GM15510 (cell line): Measurements from ENCODE around the gene ZEB1.

Source experiments
- POLR2A ChIP-seq: IDR thresholded peaks from 3 replicates; pipeline ENCODE4 v1.6.1; 2011; ENCODE audit warnings: borderline replicate concordance; ENCODE audit not compliant: insufficient read length; ENCODE audit errors: extremely low read depth

Gene ZEB1

DNA sequence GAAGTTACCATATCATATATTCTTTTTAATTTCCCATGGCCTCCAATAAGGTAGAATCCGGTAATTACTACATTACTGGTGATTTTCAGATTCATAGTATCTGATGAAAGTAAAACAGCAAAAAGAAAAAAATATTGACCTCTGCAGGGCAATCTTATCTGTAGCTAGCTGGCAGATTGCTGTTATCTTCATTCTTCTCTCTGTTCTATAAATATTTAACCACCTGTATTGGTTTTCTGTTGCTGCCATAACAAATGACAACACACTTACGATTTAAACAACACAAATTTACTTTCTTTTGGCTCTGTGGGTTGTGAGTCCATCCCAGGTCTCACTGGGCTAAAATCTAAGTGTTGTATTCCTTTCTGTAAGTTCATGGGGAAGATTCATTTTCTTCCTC is 164.5 kb downstream of the ZEB1 start:
- TF ChIP-seq POLR2A, result no peak

DNA sequence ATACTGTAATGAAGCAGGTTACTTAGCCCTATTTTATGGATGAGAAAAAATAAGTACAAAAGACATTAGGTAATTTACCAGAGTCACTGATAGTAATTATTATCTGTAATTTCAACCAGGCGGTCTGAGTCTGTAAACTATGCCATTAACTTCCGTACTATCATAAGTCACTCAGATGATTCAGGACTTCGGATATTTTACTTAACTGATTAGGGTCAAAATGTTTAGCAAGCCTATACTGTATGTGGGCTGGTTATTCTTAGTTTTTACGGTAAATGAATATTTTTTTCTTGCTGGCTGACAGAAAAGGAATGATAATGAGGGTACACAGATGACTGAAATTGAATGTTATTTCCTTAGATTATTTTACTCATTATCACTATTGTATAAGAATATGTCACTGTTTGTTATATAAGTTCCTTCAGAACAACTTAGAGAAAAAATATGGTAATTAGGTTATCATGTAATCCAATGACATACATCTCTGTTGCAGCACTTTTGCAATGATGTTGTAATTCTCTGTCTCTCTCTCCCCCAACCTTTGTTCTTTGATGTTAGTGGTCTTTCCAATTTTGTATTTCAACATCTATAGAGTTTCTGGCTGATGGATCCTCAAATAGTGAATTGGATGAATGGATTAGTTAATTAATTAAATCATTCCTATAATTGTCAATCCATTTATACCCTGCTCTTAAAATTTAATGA is 165.6 kb downstream of the ZEB1 start:
- TF ChIP-seq POLR2A, result no peak

DNA sequence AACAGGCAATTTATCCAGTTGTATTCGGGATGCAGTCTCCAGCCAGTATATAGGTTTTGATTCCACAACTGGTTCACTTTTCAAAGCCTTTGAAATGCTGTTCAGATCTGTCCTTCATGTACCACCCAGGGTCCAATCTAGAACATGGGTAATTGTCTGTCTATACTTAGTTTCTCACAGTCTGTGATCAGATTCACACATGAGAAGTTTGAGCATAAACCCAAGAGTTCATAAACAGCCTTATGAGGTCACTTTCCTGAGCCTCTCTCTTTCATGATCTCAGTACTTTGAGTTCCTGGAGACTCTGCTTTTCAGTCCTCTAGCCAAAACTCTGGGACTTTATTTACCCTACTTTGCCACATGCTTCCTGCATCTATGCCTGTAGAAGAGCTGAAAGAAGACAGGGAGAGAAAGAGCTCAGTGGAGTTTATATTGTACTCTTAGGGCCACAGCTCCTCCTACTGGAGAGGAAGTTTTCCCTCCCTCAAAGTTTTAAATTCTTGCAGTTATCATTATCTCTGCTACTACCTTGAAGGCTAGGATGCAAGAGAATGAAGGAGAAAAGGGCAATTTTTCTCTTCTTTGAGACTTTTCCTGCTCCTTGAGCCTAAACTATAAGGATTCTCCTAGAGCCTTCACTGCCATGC is 172.0 kb downstream of the ZEB1 start:
- no peak for TF ChIP-seq POLR2A

DNA sequence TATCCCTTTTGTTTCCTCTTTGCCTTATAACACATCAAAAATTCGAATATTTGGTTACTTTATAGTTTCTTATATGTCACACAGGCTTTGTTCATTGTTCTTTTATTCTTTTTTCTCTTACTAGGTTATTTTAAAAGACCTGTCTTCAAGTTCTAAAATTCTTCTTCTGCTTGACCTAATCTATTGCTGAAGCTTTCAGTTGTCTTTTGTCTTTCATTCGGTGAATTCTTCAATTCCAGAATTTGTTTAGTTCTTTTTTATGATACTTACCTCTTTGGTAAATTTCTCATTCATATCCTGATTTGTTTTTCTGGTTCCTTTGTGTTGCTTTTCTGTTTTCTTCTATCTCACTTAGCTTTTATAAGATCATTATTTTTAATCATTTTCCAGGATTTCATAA is 188.4 kb downstream of the ZEB1 start:
- no peak for TF ChIP-seq POLR2A

DNA sequence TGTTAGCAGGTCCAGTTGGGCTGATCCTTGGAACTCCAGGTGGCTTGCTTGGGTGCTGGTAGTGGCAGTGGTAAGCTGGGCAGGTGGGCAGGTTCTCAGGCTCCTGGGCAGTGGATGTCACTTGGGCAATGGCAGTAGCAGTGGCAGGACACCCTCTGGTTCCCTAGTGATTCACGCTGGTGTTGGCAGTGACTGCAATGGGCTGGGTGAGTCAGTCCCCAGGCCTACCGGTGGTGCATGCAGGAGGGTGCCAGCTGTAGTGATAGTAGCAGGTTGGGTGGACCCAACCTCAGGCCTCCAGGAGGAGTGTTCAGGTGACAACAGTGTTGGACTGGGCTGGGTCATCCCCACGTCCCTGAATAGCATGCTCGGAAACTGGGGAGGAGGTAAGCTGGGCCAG is 189.2 kb downstream of the ZEB1 start:
- no peak for TF ChIP-seq POLR2A

DNA sequence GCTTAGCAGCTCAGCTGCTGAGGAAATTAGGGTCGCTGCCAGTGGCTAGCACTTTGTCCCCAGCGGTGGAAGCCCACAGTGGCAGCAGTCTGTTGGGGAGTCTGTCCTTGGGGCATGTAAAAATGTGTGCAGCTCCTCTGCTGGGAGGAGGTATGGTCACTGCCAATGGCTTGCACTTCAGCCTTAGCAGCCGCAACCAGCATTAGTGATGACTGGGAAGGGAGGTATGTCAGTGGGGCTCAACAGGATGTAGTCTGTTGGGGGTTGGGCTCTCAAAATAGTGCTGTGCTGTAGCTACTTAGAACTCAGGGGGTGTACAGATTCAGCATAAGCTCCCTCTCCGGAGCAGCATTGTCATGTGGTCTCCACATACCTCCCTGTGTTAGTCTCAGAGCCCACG is 189.9 kb downstream of the ZEB1 start:
- no peak for TF ChIP-seq POLR2A

DNA sequence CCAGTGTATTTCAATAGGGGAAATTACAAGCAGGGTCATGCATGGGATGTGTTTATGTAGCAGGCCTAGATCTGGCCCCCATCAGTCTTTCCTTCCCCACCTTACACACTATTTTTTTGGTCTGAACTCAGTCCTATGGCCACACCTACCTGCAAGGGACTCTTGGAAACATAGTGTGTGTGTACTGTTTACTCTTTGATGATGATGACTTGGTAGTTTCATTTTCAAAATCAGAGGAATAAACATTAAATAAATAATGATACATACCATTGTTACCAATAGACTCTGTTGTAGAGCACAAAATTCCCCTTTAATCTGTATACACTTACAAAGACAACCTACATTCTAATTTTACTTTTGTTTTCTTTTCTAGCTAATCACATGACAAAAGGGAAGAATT is 191.0 kb downstream of the ZEB1 start:
- no peak for TF ChIP-seq POLR2A

DNA sequence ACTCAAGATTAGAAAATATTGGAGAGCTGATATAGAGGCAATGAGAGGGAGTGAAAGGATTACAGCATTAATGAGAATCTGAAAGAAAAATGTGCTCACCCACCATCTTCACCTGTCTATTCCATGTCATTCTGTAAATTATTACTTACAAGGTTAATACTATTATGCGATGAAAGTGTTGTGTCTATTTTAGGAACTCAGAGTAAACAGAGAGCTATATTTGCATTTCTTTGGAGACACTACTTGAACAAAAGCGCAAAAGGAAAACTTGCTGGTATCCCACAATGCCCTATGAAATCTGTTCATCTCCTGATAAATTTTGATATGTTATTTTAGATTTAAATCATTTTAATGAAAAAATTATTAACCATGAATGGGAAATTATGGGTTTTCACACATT is 196.1 kb downstream of the ZEB1 start:
- TF ChIP-seq POLR2A, result no peak

DNA sequence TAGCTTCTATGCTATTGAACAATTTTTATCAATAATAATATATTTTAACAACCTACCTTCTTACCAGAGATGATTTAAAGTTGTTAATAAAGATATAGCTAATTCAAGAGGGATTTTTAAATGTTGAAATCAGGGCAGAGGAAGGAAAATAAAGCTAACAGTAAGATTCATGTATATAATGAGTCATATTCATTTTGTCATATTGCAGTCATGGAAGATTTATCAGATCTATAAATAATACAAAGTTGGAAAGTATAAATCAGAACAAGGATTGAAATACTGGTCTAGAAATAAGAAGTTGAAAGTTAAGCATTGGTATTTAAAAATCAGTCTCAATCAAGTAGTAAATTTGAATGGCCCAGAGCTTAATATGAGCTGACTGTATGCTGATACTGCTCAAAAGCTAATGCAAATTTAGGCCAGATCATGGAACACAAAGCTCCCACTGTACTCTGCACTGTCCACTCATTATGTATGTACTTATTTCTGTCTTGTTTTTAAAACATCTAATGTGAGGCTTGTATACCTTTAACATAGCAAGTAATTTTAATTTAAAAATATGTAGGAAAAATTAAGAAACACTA is 196.9 kb downstream of the ZEB1 start:
- no peak for TF ChIP-seq POLR2A

DNA sequence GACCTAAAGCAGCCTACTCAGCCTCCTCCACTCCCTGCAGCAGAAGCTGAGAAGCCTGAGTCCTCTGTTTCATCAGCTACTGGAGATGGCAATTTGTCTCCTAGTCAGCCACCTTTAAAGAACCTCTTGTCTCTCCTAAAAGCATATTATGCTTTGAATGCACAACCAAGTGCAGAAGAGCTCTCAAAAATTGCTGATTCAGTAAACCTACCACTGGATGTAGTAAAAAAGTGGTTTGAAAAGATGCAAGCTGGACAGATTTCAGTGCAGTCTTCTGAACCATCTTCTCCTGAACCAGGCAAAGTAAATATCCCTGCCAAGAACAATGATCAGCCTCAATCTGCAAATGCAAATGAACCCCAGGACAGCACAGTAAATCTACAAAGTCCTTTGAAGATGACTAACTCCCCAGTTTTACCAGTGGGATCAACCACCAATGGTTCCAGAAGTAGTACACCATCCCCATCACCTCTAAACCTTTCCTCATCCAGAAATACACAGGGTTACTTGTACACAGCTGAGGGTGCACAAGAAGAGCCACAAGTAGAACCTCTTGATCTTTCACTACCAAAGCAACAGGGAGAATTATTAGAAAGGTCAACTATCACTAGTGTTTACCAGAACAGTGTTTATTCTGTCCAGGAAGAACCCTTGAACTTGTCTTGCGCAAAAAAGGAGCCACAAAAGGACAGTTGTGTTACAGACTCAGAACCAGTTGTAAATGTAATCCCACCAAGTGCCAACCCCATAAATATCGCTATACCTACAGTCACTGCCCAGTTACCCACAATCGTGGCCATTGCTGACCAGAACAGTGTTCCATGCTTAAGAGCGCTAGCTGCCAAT is 202.2 kb downstream of the ZEB1 start:
- TF ChIP-seq POLR2A, result no peak

DNA sequence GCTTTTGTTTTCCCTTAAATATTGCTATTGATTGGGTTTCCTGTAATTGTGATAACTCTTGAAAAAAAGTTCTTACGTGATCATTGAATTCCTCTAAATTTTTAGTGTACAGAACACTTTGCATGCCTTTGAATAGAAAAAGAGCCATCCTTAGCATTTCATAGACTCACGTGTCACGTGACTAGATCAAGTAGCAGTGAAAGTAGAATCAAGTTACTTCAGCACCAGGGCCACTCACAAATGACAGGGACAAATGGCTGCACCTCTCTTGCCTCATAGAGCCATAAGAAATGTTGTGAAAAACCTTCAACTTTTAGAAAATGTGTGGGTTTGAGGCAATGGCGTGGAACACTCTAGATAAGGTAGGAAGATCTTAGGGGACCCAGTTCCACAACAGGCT is 203.8 kb downstream of the ZEB1 start:
- TF ChIP-seq POLR2A, result no peak

DNA sequence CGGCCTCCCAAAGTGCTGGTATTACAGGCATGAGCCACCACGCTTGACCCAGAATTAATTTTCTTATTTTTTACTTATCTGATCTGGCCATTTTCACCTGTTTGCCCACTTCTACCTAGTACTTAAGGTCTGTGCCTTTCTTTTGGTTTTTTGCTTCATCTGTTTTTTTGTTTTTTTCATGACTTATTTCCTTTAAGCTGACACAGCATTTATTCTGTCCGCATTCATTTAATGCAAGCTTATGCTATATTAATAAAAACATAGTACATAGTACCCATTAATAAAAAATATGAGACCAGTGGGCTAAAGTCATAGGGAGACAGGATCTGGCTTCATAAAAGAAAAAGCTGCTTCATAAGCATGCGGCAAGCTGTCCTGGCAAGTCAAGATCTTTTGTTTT is 205.4 kb downstream of the ZEB1 start:
- no peak for TF ChIP-seq POLR2A

DNA sequence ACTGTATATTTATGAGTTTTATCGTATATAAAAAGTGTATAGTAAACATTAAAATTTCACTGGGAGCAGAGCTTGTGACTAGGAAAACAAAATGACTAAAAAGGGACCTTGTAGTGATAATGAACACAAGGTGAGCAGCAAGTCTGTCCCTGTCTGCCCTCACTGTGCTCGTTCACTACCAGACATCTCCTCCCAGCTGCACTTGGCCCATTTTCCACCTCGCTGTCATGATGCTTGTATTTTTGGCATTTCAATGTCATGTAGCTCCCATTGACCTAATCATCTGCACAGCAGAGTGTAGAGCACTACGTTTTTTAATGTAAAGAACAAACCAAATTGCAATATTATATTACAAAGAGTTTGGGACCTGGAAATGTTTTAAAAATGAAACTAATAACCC is 207.2 kb downstream of the ZEB1 start:
- no peak for TF ChIP-seq POLR2A

DNA sequence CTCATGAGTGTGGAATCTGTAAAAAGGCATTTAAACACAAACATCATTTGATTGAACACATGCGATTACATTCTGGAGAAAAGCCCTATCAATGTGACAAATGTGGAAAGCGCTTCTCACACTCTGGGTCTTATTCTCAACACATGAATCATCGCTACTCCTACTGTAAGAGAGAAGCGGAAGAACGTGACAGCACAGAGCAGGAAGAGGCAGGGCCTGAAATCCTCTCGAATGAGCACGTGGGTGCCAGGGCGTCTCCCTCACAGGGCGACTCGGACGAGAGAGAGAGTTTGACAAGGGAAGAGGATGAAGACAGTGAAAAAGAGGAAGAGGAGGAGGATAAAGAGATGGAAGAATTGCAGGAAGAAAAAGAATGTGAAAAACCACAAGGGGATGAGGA is 207.7 kb downstream of the ZEB1 start:
- no peak for TF ChIP-seq POLR2A

DNA sequence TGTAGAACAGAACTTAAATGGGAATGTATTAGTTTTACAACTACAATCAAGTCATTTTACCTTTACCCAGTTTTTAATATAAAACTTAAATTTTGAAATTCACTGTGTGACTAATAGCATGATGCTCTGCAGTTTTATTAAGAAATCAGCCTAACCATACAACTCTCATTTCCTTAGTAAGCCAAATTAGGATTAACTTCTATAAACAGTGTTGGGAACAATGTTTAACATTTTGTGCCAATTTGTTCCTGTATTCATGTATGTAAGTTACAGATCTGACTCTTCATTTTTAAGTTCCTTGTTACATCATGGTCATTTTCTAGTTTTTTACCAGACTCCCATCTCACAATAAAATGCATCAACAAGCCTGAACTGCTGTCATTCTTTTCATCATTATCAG is 209.8 kb downstream of the ZEB1 start:
- TF ChIP-seq POLR2A, result no peak

DNA sequence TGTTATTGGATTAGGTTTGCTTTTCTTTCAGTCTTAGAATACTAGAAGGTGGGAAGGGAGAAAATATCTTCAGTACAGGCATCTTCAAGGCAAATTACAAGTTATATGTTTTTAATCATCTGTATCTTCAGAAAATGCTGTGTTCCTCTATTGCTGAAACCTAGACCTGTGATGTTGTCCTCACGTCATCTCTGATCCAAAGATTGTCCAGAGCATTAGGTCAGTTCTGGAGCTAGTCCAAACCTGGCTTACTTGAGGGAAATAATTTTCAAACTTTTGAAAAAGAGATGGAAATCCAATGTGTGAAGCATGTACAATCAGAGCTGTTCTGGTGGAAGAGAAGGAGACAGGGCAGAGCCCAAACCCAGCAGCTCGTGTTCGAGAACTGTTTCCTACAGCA is 217.3 kb downstream of the ZEB1 start:
- TF ChIP-seq POLR2A, result no peak

DNA sequence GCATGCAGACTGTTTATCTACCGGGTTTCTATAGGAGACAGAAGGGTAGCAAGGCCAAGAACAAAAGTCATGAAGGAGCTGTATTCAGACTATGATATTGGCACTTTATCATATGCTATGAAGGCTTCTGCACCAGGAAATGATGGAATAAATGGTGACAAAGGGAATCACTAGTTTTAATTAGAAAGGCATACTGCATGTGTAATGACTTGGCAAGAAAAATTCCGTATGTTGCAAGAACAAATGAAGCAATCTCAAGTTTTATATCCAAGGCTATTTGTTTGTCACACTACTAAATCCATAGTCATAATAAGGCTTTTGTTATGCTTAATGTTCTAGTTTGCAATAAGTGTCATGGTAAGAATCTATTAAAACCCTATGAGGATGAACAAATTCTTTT is 230.9 kb downstream of the ZEB1 start:
- no peak for TF ChIP-seq POLR2A

DNA sequence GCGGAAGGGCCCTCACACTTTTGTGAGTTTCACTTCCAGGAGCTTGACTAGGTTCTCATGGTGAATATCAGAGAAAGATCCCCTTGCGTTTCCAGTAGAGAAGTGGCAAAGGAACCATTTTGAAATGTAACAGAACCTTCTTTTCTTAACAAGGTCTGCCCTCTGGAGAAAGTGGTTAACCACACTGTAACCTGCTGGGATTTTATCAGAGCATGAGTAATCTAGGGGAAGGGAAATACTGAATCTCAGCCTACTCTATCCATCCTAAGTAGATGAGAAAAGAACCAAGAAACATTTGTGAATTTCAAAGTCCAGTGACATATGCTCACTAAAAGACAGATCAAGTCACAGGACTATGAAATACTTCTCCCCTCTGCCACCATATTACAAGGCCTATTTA is 235.5 kb downstream of the ZEB1 start:
- TF ChIP-seq POLR2A, result no peak
